HFFc6 (cell line): ENCODE data around the gene ZNF101. TPM values are rescaled to one million over a fixed set of nuclear protein-coding genes. Genes with fewer than 3 reads are reported as not detected.
"Not testable (repeated sequence)": the region's sequence is repeated elsewhere in the genome, so short reads cannot be mapped to it uniquely, and the experiment has no call there.

Experiments used
- DNase-seq: peaks from one replicate; pipeline ENCODE4 v3.0.0-alpha.2; 2018
- H3K27ac Mint-ChIP-seq: 2 replicates; pipeline ENCODE4 v1.8.0; 2020; ENCODE audit warnings: mild to moderate bottlenecking, mixed read lengths
- H3K27me3 Mint-ChIP-seq: 2 replicates; pipeline ENCODE4 v1.8.0; 2021; ENCODE audit warnings: mild to moderate bottlenecking, moderate library complexity, mixed read lengths; ENCODE audit not compliant: insufficient read depth
- H3K36me3 Mint-ChIP-seq: 2 replicates; pipeline ENCODE4 v1.8.0; 2021; ENCODE audit warnings: low read depth, mixed read lengths
- H3K4me1 Mint-ChIP-seq: 2 replicates; pipeline ENCODE4 v1.8.0; 2020; ENCODE audit warnings: low read depth, mixed read lengths
- H3K4me3 Mint-ChIP-seq: 2 replicates; pipeline ENCODE4 v1.8.0; 2020; ENCODE audit warnings: mild to moderate bottlenecking, moderate library complexity, mixed read lengths
- H3K9me3 Mint-ChIP-seq: 2 replicates; pipeline ENCODE4 v1.8.0; 2020; ENCODE audit warnings: mild to moderate bottlenecking, mixed read lengths
- CTCF ChIP-seq: fragments of 200-600 bp; sonication (generic); IDR thresholded peaks from 2 replicates; pipeline ENCODE4 v1.5.0; 2021; ENCODE audit warnings: antibody characterized with exemption, mild to moderate bottlenecking
- total RNA-seq, 6 experiments: library from RNA; stranded (reverse); fragmentation: NEBNext Ultra II Directional; extraction: Animal tissue kit (Norgen Biotek cat#: 25700); gene quantifications; 2 replicates in 1 of 6; 3 replicates in 5 of 6; pipeline ENCODE4 v1.2.3, GENCODE V29; 2021

The ZNF101 gene
- total RNA-seq, 6 experiments from 2014 or later = 6.8 to 8.5 (median 7.2) TPM

DNA sequence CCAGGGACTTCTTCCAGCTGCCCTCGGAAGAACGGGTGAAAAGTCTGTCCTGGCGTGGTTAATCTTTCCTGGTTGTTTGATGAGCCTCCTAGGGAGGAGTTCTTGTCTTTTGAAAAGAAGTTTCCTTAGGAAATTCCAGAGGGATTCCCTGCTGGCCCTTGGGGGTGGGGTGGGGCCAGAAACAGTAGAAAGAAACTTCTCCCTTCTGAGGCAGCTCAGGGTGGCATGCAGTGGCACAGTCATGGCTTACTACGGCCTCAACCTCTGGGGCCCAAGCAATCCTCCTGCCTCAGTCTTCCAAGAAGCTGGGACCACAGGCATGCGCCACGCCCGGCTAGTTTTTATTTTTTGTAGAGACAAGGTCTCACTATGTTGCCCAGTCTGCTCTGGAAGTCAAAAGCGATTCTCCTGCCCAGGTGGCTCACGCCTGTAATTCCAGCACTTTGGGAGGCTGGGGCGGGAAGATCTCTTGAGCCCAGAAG, 1.5 kb downstream of the ZNF101 start:
- peak overlapping the region; percentile 87 for H3K4me3 Mint-ChIP-seq

DNA sequence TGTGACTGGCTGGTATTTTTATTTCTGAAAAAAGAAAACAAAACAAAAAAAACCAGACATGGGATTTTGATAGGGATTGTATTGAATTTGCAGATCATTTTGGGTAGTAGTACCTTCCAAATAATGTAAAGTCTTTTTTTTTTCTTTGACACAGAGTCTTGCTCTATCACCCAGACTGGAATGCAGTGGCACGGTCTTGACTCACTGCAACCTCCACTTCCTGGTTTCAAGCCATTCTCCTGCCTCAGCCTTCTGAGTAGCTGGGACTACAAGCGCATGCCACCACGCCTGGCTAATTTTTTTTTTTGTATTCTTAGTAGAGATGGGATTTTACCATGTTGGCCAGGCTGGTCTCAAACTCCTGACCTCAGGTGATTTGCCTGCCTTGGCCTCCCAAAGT, 4.2 kb downstream of the ZNF101 start:
- peaks cover 33% of the 10 kb centered on the region for H3K9me3 Mint-ChIP-seq
- H3K27ac Mint-ChIP-seq = no peak overlapping the region
- peaks cover 14% of the 10 kb centered on the region for H3K4me1 Mint-ChIP-seq
- H3K36me3 Mint-ChIP-seq = peaks cover 55% of the 10 kb centered on the region
- H3K27me3 Mint-ChIP-seq = no peaks in the 10 kb centered on the region; the same call in none of the 2 replicates
- no peak overlapping the region for H3K4me3 Mint-ChIP-seq
- no peak for DNase-seq
- TF ChIP-seq CTCF = no peak

More for the DNA sequence above, 1.5 kb downstream of the ZNF101 start:
- Mint-ChIP-seq H3K36me3 (peaks cover 28% of the 10 kb centered on the region), H3K4me1 (peaks cover 14% of the 10 kb centered on the region), H3K9me3 (peaks cover 12% of the 10 kb centered on the region), H3K27me3 (no peaks in the 10 kb centered on the region; the same call in none of the 2 replicates), H3K27ac (peak overlapping the region; percentile 80)
- DNase-seq = no peak
- TF ChIP-seq CTCF = no peak

GRCh38 chr19:19674315-19674714, 5.7 kb downstream of the ZNF101 start:
- H3K4me3 Mint-ChIP-seq = no peak overlapping the region
- peaks cover 8% of the 10 kb centered on the region for H3K4me1 Mint-ChIP-seq
- H3K27me3 Mint-ChIP-seq = no peaks in the 10 kb centered on the region; the same call in 1 of the 2 replicates
- TF ChIP-seq CTCF = no peak
- no peak for DNase-seq
- H3K27ac Mint-ChIP-seq = no peak overlapping the region
- H3K9me3 Mint-ChIP-seq = peaks cover 44% of the 10 kb centered on the region
- H3K36me3 Mint-ChIP-seq = peaks cover 65% of the 10 kb centered on the region

- Mint-ChIP-seq H3K4me3 (no peak overlapping the region), H3K4me1 (no peaks in the 10 kb centered on the region), H3K36me3 (peaks cover 76% of the 10 kb centered on the region), H3K27ac (no peak overlapping the region), H3K27me3 (no peaks in the 10 kb centered on the region), H3K9me3 (peaks cover 74% of the 10 kb centered on the region)
- no peak for TF ChIP-seq CTCF
- DNase-seq = no peak
Measured at GRCh38 chr19:19677579-19677978, 8.9 kb downstream of the ZNF101 start.

- Mint-ChIP-seq H3K36me3 (peaks cover 86% of the 10 kb centered on the region), H3K27me3 (no peaks in the 10 kb centered on the region), H3K9me3 (peaks cover 86% of the 10 kb centered on the region), H3K27ac (no peak overlapping the region), H3K4me1 (no peaks in the 10 kb centered on the region), H3K4me3 (no peak overlapping the region)
- TF ChIP-seq CTCF = no peak
- DNase-seq = no peak
Measured at GRCh38 chr19:19679176-19680073, 10.8 kb downstream of the ZNF101 start.

- H3K4me1 Mint-ChIP-seq, H3K27ac Mint-ChIP-seq, H3K27me3 Mint-ChIP-seq, DNase-seq, H3K4me3 Mint-ChIP-seq: not testable (repeated sequence)
- H3K9me3 Mint-ChIP-seq = peaks cover 54% of the 10 kb centered on the region
- H3K36me3 Mint-ChIP-seq = peaks cover 32% of the 10 kb centered on the region
Measured at GRCh38 chr19:19686119-19686518, 17.5 kb downstream of the ZNF101 start.
